ENCODE results near the gene ZCCHC3.

- TF ChIP-seq GATA3 (IDR thresholded peaks at IDR 0.05; ENCODE audit: low read depth, low read length): no peak
- TF ChIP-seq GATA2 (IDR thresholded peaks at IDR 0.05; ENCODE audit: low read depth, low read length): no peak
These were observed 7.7 kb upstream of the ZCCHC3 start for GRCh38 chr20:289693-290083.

Data from SH-SY5Y (cell line).